GM18505 (cell line): ENCODE measurements around the gene KIAA1328.
"Not testable (repeated sequence)": the region's sequence is repeated elsewhere in the genome, so short reads cannot be mapped to it uniquely, and the experiment has no call there.

Source experiments
- ATAC-seq: cut with Tn5 transposase; IDR thresholded peaks from one replicate; pipeline ENCODE4 v1.9.1; 2021; ENCODE audit not compliant: unreplicated experiment
- POLR2A ChIP-seq: IDR thresholded peaks from 4 replicates; pipeline ENCODE4 v1.6.1; 2011; ENCODE audit warnings: borderline replicate concordance; ENCODE audit not compliant: insufficient read depth, insufficient read length; ENCODE audit errors: extremely low read depth

Gene KIAA1328

GRCh38 chr18:36813101-36813775 is 15.7 kb upstream of the KIAA1328 start:
- TF ChIP-seq POLR2A: no peak
- no peak for ATAC-seq

GRCh38 chr18:36813824-36814223 is 15.1 kb upstream of the KIAA1328 start:
- no peak for ATAC-seq
- no peak for TF ChIP-seq POLR2A

- TF ChIP-seq POLR2A: no peak
- no peak for ATAC-seq
These were observed 13.9 kb upstream of the KIAA1328 start for GRCh38 chr18:36814994-36815393.

- ATAC-seq: not testable (repeated sequence)
These were observed 12.8 kb upstream of the KIAA1328 start for GRCh38 chr18:36816096-36816495.

- TF ChIP-seq POLR2A: no peak
- ATAC-seq: no peak
These were observed 11.9 kb upstream of the KIAA1328 start for GRCh38 chr18:36817039-36817438.

- ATAC-seq: no peak
These were observed 10.3 kb upstream of the KIAA1328 start for GRCh38 chr18:36818652-36819051.

GRCh38 chr18:36819621-36820020 is 9.3 kb upstream of the KIAA1328 start:
- TF ChIP-seq POLR2A: no peak
- ATAC-seq: no peak

More at GRCh38 chr18:36818652-36819051, 10.3 kb upstream of the KIAA1328 start:
- no peak for TF ChIP-seq POLR2A

- ATAC-seq: no peak
- no peak for TF ChIP-seq POLR2A
These were observed 7.2 kb upstream of the KIAA1328 start for GRCh38 chr18:36821681-36822080.

- no peak for TF ChIP-seq POLR2A
- no peak for ATAC-seq
These were observed 3.4 kb upstream of the KIAA1328 start for GRCh38 chr18:36825526-36825925.

GRCh38 chr18:36826556-36826955 is 2.4 kb upstream of the KIAA1328 start:
- ATAC-seq: no peak
- no peak for TF ChIP-seq POLR2A

- no peak for TF ChIP-seq POLR2A
These were observed 734 bp upstream of the KIAA1328 start for GRCh38 chr18:36828157-36828629.

GRCh38 chr18:36829362-36830157 is 633 bp downstream of the KIAA1328 start:
- no peak for TF ChIP-seq POLR2A
- ATAC-seq: no peak

More at GRCh38 chr18:36828157-36828629, 734 bp upstream of the KIAA1328 start:
- no peak for ATAC-seq

- no peak for ATAC-seq
These were observed 1.2 kb downstream of the KIAA1328 start for GRCh38 chr18:36830158-36830495.

GRCh38 chr18:36831139-36831538 is 2.2 kb downstream of the KIAA1328 start:
- no peak for ATAC-seq
- TF ChIP-seq POLR2A: no peak

More at GRCh38 chr18:36830158-36830495, 1.2 kb downstream of the KIAA1328 start:
- no peak for TF ChIP-seq POLR2A
